IPS DF 4.7 (cell line): ENCODE measurements around the gene CBS.
"Not testable (repeated sequence)": the region's sequence is repeated elsewhere in the genome, so short reads cannot be mapped to it uniquely, and the experiment has no call there.

Experiments used
- DNase-seq: peaks from one replicate; pipeline ENCODE4 v3.0.0-alpha.2; 2013; ENCODE audit warnings: low spot score; ENCODE audit errors: extremely low read depth

Gene CBS

DNA sequence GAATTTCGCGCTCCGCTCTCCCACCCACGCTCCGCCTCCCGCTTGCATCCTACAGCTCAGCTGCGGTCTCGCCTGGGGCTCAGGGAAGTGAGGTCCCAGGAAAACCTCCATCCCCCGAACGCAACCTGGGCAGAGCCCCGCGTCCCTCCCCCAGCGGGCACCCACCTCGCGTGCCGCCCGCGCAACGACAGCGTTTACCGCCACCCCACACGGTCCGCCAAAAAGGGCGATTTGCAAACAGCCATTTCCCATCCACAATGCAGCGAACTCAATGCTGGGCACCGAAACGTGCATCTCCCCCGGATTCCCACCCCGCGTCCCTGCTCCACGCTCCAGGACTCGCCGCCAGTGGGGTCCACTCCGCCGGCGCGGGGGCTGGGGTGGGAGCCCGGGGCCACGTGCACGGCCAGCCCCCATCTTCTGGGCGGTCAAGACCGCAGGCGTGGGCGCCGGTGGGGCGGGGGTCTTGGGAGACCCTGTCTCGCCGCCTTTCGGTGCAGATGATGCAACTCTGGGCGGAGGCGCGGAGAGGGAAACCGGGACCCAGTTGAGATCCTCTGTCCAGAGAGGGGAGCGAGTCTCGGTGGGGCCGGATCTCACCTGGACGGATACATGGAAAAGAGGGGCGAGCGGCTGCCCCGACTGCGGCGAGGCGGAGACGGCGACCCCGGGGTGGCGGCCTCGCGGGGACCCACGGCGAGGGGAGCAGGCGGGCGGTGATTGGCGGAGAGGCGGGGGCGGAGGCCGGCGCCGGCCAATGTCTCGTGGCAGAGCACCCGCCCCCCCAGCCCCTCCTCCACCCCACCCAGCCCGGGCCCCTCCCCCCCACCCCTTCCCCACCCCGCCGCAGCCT lies at the start of gene CBS:
TSS of gene CBS (minus strand) at position 666 of the 853 bp plus-strand sequence. CDS start 3,642 bp downstream, outside the sequence.
- DNase-seq: not testable (repeated sequence)

DNA sequence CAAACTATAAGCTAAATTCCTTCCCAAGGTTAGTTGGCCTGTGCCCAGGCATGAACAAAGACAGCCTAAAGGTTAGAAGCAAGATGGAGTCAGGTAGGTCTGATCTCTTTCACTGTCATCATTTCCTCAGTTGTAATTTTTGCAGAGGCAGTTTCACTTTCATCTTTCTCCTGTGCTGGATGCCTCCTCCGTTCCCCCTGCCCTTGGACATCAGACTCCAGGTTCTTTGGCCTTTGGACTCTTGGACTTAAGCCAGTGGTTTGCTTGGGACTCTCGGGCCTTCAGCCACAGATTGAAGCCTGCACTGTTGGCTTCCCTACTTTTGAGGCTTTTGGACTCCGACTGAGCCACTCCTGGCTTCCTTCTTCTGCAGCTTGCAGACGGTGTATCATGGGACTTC lies 40.3 kb upstream of the CBS start:
- not testable (repeated sequence) for DNase-seq

DNA sequence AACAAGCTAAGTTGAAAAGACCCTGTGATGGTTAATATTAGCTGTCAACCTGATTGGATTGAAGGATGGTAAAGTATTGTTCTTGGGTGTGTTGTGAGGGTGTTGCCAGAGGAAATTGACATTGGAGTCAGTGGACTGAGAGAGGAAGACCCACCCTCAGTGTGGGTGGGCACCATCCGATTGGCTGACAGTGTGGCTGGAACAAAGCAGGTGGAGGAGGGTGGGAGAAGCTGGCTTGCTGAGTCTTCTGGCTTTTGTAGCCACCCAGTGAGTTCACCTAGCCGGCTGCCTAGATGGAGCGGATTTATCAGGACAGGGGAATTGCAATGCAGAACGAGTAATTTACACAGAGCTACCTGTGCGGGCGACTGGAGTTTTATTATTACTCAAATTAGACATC lies 38.8 kb upstream of the CBS start:
- not testable (repeated sequence) for DNase-seq

DNA sequence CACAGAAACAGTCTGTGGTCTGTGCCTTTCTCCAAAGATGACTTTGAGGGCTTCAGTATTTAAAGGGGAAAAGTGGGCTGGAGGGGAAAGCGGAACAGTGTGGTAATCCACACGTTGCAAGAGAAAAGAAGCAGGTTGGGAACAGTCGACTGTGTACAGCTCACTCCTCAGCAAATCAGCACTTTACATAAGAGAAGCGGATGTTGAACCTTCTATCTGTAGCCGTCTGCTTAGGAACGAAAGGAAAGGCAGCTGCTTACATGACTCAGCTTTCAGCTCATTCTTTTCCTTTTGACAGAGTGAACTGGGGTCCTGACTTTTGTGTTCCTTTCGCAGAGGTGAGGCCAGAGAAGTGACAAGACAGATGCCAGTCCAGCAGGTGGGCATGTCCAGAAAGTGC lies 33.4 kb upstream of the CBS start:
- not testable (repeated sequence) for DNase-seq

DNA sequence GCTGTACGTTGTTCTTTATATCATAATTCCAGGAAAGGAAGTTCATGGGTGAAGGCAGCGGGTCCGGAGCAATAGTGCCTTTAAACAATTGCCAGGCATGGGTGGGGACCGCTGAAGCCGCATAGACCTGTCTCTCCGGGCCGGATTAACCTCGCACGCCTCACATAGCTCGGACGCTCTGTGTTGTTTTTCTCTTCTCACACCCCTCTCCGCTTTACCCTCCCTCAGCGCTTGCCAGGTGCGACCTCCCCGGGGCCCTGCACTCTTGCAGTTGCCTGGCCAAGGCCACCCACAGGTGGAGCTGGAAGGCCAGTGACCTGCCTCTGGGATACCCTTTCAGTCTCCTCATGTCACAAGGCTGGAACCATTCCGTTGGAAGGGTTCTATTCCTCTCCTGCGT lies 32.5 kb upstream of the CBS start:
- not testable (repeated sequence) for DNase-seq

DNA sequence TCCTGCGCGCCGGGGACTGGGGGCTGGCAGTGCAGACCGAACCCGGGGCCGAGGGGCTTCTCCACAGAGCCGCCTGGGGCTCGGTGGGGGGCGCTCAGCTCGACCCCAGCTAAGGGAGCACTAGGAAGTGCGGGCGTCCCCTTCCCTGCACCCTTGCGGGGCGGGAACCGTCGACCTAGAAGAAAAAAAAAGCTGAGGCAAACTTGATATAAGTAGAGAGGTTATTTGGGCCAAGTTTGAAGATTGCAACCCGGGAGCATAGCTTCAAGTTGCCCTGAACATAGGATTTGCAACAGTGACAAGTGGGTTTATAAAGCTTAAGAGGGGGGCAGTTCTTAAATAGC lies 32.1 kb upstream of the CBS start:
- DNase-seq: not testable (repeated sequence)

DNA sequence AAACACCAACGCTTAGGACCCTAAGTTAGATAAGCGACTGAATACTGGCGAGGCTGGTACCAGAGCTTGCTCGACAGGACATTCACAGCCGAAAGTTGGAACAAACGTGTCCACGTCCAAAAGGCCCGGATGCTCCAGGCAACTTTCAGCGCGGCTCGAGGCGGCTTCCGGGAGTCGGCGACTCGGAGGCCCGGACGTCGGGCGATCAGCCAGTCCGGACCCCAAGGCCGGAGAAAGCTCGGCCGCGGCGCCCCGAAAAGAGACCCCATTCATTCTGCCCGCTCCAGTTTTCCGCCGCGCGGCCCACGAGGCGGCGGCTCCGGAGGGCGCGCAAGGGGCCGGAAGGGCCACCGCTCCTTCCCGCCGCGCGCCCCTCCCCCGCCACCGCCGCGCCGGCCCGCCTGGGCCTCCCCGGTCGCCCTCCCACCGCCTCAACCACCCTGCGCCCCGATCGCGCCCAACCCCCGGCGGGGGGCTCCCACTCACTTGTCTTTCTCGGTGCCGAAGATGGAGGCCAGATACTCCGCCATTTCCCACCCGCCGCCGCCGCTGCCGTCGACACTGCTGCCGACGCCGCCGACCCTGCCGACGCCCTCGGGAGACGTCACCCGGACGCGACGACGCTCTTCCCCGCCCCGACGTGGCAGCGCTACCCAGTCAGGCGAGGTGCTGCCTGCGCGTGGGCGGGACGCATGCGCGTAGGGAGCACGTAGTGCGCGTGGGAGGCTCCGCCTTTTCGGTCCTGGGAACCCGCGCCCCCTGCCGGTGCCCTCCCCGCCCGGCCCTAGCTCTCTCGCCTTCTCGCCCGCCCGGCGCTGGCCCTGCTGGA lies 31.5 kb upstream of the CBS start, which contains the start of gene U2AF1:
TSS of gene U2AF1 (minus strand) at position 606 of the 829 bp plus-strand sequence. CDS start at position 530, 76 bp downstream.
- DNase-seq: not testable (repeated sequence)

DNA sequence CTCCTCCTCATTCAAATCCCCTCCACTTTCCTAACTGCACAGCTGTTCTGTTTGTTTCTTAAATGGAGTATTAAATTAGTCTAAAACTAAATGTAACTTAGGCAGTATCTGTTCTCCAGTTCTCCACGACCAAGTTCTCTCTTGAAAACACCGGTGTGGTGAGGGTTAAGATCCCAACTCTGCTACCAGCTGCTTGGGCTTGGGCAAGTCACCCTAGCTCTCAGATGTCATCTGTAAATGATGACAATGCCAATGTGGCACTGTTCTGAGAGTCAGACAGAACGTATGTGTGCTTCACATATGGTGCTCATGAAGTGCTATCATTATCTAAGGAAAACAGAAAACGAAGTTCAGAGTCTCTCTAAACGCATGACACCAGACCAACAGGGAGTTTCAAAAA lies 29.0 kb upstream of the CBS start:
- DNase-seq: not testable (repeated sequence)

DNA sequence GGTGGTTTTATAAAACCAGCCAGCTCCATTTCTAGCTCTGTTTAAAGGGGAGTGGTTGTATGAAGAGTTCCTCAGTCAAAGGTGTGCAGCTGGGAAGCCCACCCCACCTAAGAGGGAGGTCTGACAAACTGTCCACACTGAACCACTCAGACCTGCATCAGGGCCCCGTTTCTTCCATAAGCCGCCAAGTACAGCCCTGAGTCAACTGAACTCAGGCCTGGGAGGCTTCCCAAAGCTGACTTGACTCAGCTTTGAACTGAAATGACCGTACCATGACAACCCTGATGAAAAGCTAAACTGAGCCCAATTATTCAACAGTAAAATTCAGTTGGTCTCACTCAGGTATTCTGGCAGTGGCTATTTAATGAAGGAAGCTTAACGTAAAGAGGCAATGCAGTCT lies 26.6 kb upstream of the CBS start:
- not testable (repeated sequence) for DNase-seq

DNA sequence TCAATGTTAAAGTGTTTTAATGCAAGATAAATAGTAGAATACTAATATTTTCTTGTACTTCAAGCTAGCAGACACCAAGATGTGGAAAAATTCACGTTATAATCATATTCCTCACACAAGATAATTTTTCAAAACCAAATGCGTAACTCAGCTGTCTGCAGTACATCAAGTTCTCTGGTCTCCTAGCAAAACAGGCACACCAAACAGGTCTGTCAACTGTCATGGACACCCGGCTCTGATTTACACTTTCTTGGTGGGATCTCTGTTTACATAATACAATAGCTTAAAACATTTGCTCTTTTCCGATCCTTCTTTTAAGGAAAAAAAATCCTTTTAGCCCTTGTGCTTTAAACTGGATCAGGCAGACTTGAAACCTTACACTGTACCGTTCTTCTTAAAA lies 26.0 kb upstream of the CBS start:
- not testable (repeated sequence) for DNase-seq

DNA sequence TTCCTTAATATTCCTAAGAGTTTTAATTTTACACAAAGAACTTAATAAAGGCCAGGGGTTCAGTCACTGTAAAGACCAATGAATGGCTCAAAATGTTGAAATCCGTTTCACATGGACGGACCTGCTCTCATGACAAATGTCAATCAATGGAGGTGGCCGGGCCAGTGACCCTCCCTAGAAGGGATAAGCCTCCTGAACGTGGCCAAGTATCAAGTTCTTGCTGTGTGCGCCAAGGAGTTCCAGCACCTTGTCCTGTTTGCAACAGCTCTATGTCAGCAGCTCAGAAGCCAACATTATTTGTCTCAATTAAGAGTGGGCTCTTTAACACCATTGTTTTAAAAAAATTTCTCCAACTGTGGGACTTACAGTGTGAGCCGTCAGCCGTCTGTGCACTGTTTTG lies 25.4 kb upstream of the CBS start:
- not testable (repeated sequence) for DNase-seq

DNA sequence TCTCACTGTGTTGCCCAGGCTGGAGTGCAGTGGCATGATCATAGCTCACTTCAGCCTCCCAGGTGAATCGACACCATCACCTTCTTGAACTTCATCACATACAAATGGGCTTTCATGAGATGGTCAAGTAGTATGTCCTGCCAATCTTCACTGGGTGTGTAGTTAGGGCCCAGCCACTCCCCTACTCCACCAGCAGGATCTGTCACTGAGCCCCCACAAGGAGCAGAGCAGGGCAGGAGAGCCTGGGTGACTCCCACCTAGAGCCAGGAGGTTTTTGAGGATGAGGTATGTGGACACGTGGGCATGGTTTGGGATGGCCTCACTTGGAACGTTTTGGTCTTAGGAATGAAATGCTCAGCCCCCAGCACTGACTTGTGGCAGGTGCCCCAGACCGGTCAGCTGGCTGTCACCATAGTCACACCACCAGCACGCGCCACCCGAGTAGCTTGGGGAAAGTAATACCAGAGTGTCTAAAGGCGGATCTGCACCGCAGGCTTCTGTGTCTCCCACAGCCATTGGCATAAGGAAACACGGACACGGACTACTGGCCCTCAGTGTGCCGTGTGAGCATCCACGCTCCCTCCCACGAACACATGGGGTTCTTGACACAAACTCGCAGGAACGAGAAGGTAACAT lies 16.5 kb upstream of the CBS start:
- not testable (repeated sequence) for DNase-seq

DNA sequence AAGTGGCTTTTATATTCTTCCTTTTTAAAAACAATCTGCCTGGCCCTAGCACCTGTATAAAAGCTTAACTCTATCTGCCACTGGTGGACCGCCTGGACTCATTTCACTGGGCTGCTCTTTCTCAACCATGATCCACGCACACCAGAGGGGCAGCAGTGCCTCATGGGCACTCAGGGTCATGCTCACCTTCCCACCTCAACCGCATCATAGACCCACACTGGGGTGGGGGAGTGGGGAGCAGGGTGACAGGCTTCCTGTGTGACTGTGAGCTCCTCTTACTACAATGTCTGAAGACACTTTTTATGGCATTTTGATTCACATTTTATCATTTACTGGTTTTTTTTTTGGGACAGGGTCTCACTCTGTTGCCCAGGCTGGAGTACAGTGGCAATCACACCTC lies 15.3 kb upstream of the CBS start:
- DNase-seq: not testable (repeated sequence)

DNA sequence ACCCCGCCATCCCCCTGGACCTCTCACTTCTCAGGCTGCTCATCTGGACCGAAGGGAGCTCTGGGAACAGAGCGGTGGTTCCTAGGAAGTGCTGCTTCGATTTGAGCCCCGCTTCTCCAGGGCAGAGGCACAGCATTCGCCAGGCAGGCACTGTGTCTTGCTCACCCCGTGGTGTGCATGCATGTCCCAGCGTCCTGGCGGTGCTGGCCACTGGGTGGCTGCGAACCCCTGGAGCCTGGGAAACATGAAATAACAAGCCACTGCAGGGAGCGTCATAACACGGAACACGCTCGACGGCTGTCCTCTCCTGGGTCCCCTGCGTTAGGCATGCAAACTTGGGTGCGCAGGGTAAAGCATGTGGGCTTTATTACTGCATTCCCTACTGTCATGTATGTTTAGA lies 13.8 kb upstream of the CBS start:
- not testable (repeated sequence) for DNase-seq

DNA sequence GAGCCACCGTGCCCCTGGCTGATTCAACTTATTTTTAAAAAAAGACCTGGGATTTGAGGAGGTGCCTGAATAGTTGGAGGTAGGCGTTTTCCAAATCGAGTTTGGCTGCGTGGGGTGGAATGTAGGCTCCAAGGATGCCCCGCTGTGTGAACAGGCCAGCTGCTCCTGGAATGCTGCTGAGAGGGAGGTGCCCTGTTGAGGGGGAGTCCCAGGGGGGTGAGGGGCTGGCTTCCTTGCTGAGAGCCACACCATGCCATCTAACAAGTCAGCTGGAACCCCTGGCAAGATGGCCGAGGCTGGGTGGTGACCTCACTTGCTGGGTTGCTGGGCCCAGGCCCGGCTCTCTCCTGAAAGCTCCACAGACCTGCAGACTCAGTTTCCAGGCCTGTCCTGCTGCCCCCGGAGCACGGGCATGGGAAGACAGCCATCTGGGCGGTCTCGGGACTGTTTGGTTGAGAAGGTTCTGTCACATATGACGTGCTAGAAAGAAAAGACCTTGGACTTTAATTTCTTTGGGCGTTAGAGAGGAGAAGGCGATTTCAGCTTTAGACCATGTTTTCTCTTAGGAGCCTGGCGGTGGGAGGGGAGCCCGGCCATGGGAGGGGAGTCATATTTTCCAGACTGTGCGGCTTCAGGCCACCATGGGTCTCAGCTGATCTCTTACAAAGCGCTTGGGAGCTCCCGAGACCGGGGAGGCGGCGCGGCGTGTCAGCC lies 7.1 kb upstream of the CBS start:
- not testable (repeated sequence) for DNase-seq

DNA sequence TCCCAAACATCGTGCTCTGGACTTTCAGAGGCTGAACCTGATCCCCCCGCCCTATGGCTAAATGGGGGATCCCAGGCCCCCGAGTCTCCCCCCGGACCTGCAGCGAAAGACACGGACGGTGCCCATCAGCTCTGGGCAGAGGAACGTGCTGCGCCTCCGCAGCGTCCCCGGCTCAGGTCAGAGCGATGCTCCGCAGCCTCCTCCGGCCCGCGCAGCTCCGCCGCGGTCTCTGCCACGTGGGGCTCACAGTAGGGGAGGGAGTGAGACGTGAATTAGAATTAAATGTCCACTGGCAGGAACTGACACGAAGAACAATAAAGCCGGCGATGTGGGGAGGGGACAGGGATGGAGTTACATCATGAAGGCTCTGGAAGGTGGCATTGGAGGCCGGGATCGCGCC lies 1.0 kb upstream of the CBS start:
- not testable (repeated sequence) for DNase-seq

DNA sequence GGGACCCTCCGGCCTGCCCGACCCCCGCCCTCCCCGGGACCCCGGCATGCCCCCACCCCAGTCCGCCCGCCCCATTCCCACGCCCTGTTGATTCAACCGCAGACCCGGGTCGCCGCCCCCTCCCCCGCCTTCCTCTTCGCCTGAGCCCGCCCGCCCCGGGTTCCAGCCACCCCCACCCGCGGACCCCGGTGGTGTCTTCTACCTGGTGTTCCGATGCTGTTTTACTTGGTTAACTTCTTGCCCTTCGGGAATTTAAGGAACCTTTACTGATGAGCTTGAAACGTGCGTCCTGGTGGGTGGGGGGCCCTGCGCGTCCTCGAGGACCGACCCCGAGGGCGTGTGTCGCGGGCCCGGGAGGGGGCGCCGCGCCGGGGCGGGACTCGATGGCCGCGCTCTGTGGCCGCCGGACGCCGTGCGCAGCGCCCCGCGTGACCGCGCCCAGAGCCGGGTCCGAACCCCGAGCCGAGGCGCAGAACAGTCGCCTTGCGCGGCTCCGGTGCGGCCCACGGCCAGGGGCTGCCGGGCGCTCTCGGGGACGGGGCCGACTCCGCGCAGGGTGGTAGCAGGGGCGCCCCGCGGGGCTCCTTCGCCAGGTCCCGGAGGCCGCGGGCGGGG lies 495 bp upstream of the CBS start:
- not testable (repeated sequence) for DNase-seq

DNA sequence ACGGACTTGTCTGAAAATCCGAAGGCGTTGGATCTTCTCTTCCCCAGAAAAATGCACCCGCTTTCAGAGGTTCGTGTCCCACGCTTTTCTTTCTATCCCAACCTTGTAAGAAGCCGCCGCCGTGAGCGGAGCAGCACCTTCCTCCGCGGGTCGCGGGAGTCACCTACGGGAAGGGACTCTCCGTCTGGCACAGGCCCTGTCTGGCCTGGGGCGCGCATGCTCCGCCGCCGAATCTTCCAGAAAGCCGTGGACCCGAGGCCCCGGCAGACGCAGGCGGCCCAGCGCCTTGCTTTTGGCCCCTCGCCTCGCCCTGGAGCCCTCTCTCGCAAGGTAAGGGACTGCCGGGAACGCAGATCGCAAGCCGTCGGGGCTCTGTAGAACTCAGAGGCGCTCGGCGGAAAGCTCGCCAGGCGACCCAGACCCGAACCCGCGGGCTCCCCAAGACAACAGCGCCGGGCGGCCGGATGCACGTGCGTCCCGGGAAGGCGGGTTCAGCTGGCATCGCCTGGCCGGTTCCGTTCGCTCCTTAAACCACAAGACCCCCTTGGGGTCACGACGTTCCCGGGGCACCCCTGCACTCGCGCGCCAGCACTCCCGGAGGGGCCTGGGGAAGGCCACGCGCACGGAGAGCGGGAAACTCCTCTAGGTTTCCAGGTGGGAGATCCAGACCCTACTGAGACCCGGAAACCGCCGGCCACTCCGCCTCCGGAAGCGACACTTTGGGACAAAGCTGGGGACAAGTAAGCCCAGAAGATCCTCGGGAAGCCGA lies 1.1 kb downstream of the CBS start:
- not testable (repeated sequence) for DNase-seq

DNA sequence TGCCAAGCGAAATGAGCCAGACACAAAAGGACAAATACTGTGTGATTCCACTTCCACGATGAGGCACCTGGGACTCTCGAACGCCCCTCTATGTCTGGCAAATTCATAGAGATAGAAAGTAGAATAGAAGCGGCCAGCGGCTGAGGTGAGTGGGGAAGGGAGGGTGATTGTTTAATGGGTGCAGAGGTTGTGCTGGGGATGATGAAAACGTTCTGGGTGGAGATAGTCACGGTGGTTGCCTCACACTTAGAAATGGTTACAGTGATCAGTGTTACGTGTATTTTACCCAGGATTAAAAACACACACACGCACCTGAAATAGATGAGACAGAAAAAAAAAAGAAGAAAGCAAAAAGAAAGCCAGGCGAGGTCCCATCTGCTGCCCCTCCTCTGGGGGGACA lies 2.9 kb downstream of the CBS start:
- DNase-seq: not testable (repeated sequence)

DNA sequence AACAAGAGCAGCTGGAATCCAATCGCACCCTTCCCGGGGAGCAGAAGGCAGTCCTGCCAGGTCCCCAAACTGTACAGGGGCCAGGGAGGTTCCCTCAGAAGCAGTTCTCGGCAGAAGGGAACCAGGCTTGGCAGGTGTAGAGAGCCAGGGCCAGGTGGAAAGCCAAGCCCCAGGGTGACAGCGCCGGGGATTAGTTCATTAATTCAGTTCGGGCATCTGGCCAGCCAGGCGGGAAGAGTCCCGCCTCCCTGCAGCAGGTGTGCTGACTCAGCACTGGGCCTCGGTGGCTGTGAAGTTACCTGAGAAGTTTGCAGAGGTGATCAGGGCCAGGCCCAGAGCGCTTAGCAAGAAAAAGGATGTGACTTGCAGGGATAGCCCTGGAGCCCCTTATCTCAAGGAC lies 6.0 kb downstream of the CBS start:
- DNase-seq: not testable (repeated sequence)
